LNCaP clone FGC (cell line): Measurements from ENCODE around the gene FGF5.

ENCODE experiments used
- DNase-seq: peaks from one replicate; pipeline ENCODE4 v3.0.0-alpha.2; 2011; ENCODE audit warnings: low read depth
- H3K4me3 ChIP-seq: 2 replicates; pipeline ENCODE4 v1.5.1; 2011; ENCODE audit warnings: mild to moderate bottlenecking, low read depth, low read length, control low read depth
- CTCF ChIP-seq: IDR thresholded peaks from 2 replicates; pipeline ENCODE4 v1.5.1; 2012; ENCODE audit warnings: mild to moderate bottlenecking; ENCODE audit not compliant: control insufficient read depth, insufficient read depth; ENCODE audit errors: extremely low read depth

FGF5 gene

DNA sequence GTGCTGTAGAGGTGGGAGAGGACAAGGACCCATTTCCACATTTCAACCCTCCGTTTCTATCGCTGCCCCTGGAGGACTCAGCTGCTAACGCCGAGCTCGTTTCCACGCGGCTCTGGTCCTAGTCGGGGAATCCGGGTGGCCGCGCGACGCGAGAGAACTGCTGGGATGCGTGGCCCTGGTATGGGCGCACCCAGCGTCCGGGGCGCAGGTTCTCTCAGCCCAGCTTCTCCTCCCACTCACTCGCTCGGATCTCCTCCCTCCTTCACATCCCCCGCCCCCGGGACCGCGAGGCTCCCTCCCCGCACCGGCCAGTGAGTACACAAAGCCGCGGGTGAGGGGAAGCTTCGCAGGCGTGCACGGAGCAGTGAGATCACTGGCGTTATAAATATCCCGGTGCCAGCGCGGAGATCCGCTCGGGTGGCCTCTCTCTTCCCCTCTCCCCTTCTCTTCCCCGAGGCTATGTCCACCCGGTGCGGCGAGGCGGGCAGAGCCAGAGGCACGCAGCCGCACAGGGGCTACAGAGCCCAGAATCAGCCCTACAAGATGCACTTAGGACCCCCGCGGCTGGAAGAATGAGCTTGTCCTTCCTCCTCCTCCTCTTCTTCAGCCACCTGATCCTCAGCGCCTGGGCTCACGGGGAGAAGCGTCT, at the start of gene FGF5:
TSS of gene FGF5 (plus strand) at position 412 of the 649 bp plus-strand sequence. CDS start at position 573, 161 bp downstream.
- DNase-seq: no peak
- H3K4me3 ChIP-seq: no peak within 1 kb of the TSS
- no peak for TF ChIP-seq CTCF

DNA sequence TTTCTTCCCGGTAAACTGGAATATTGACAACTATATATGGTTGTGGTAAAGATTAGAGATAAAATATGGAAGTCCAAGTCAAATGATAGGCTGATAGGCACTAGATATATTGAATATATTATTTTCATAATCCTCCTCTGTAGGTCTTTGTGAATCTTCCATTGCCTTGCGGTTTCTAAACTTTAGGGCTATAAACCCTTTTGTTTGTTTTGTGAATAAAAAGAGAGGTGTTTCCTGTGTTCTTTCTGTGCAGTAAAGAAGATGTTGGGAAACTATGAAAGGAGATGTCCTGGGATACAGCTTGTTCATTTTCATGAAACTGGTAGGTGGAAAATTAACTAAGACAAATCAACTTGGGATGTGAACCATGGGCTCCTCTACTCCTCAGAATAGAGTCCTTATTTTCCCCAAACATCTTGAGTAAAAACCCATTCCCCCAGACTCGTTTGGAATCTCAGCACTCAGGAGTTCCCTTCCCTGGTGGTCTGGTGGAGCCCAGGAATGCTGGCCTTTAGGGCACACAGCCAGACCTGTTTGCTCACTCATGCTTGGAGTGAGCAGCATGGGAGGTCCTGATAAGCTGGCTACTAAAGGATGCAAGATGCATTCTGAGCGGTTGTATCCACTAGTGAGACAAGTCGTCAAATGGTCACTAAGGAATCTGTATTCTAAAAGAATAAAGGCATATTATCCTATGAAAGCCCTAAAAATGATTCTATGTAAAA, 47.0 kb upstream of the FGF5 start:
- no peak for DNase-seq
- no peak for TF ChIP-seq CTCF
- no peak overlapping the region for H3K4me3 ChIP-seq

GRCh38 chr4:80220711-80221110, 45.8 kb upstream of the FGF5 start:
- DNase-seq: no peak
- no peak for TF ChIP-seq CTCF
- no peak overlapping the region for H3K4me3 ChIP-seq

- no peak for DNase-seq
- H3K4me3 ChIP-seq: no peak overlapping the region
- no peak for TF ChIP-seq CTCF
Observed at GRCh38 chr4:80221161-80221560, 45.3 kb upstream of the FGF5 start.

DNA sequence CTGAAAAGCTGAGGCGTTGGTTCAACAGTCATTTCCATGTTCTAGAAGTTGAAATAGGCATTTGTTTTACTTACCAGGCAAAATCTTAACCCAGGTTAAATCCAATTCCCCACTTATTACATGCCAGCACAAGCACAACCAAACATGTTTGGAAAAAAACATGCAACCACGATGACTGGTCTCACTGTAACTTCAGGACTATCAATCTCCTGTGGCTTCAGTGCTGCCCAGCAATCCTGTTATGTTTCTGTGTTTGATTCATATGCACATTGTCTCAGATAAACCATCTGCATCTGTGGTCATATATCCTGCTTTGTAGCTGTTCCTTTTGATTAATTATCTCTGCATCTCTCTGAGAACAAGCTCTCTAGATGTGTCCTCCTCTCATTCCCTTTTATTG, 40.9 kb upstream of the FGF5 start:
- no peak overlapping the region for H3K4me3 ChIP-seq
- TF ChIP-seq CTCF: no peak
- DNase-seq: no peak

- TF ChIP-seq CTCF: no peak
- no peak overlapping the region for H3K4me3 ChIP-seq
- no peak for DNase-seq
Observed at GRCh38 chr4:80226094-80226493, 40.4 kb upstream of the FGF5 start.

DNA sequence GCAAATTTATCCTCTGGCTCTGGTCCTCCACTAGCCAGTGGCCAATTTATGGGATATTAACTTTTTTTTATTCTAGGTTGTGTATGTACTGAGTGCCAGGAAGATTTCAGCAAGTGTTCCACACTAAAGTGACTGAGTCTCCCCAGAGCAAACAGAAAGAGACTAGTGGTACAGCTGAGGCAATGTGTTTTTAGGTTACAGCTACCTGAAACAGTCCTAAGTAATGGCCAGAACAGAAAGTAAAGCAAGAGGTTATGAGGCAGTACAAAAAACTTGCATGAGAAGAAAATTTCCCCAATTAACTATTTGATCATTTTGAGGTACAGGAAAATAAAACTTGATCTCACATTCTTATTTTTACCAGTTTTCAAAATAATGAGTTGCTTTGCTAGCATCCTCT, 38.0 kb upstream of the FGF5 start:
- no peak for TF ChIP-seq CTCF
- no peak for DNase-seq

More for the DNA sequence above, 38.0 kb upstream of the FGF5 start:
- no peak overlapping the region for H3K4me3 ChIP-seq
